Measurements from ENCODE around the gene TRDN. TPM values are rescaled to one million over a fixed set of nuclear protein-coding genes. Genes with fewer than 3 reads are reported as not detected.

TRDN gene, protein sequence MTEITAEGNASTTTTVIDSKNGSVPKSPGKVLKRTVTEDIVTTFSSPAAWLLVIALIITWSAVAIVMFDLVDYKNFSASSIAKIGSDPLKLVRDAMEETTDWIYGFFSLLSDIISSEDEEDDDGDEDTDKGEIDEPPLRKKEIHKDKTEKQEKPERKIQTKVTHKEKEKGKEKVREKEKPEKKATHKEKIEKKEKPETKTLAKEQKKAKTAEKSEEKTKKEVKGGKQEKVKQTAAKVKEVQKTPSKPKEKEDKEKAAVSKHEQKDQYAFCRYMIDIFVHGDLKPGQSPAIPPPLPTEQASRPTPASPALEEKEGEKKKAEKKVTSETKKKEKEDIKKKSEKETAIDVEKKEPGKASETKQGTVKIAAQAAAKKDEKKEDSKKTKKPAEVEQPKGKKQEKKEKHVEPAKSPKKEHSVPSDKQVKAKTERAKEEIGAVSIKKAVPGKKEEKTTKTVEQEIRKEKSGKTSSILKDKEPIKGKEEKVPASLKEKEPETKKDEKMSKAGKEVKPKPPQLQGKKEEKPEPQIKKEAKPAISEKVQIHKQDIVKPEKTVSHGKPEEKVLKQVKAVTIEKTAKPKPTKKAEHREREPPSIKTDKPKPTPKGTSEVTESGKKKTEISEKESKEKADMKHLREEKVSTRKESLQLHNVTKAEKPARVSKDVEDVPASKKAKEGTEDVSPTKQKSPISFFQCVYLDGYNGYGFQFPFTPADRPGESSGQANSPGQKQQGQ
- total RNA-seq: not detected
- polyA plus RNA-seq: under 1 TPM; 0.03 to 0.20 (median 0.10) TPM
- long read RNA-seq, donor 1: 0 reads
- long read RNA-seq, donor 2: 0 reads

DNA sequence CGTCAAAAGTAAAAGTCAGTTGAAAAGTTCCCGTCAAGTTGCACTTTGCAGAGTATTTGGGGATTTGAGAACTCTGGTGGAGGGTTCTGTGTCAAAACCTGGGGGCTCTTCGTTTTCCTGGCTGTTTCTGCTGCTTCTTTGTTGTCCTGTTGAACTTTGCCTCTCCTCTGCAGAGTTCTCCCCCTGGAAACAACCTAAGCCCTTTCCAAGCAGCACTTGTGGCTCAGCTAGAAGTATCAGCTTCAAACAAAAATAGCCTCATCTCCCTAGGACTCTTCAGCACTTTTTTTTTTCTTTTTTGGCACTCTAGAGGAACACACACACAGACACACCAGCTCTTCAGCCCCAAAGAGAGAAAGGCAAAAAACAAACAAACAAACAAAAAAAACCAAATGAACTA is at the start of gene TRDN:
TSS of gene TRDN (minus strand) at position 169 of the 400 bp plus-strand sequence. CDS start 175 bp downstream, outside the sequence.
- TF ChIP-seq, protein P1, sequence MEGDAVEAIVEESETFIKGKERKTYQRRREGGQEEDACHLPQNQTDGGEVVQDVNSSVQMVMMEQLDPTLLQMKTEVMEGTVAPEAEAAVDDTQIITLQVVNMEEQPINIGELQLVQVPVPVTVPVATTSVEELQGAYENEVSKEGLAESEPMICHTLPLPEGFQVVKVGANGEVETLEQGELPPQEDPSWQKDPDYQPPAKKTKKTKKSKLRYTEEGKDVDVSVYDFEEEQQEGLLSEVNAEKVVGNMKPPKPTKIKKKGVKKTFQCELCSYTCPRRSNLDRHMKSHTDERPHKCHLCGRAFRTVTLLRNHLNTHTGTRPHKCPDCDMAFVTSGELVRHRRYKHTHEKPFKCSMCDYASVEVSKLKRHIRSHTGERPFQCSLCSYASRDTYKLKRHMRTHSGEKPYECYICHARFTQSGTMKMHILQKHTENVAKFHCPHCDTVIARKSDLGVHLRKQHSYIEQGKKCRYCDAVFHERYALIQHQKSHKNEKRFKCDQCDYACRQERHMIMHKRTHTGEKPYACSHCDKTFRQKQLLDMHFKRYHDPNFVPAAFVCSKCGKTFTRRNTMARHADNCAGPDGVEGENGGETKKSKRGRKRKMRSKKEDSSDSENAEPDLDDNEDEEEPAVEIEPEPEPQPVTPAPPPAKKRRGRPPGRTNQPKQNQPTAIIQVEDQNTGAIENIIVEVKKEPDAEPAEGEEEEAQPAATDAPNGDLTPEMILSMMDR (IDR thresholded peaks at IDR 0.05 in 8 of 11, conservative IDR thresholded peaks at IDR 0.05 in 3 of 11): no peak
- TF ChIP-seq POLR2A (IDR thresholded peaks at IDR 0.05) (no peak), POLR2AphosphoS5 (IDR thresholded peaks at IDR 0.05) (no peak)
- no peak for DNase-seq
- intact Hi-C loops (cut with DNase I; ENCODE audit: low total_unique reads): no loop called here
- Histone ChIP-seq H3K27me3 (replicated peaks in 1 of 7) (no peaks in the 10 kb centered on the region), H3K9me3 (no peaks in the 10 kb centered on the region), H3K27ac (no peak within 1 kb of the TSS), H3K4me1 (no peaks in the 10 kb centered on the region), H3K36me3 (no peaks in the 10 kb centered on the region), H3K4me3 (no peak within 1 kb of the TSS)
- WGBS, 5 donors: 55 to 71% (median 67%) methylated on average over 3 of the region's 3 CpGs

DNA sequence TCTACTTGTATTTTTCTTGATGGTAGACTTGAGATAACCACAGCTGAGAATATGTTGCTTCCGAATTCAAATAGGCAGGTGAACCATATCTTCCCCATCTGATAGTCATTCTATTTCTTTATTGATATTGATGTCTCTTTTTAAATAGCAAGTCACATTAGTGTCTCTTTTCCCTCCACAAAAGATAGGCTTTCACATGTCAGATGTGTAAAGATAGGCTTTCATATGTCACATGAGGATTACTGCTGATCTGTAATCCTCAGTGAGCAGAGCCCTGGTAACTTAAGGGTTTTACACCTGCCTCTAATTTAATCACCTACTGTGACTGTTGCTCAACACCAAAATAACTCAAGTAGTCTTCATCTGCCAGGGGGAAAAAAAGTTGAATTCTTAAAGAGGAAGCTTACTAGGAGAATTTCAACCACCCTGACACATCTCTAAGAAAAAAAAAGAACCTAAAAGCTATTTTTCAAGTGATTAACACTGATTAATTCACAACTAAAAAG is 45.3 kb upstream of the TRDN start:
- intact Hi-C loops (cut with DNase I; ENCODE audit: low total_unique reads): no loop called here
- TF ChIP-seq, protein P1 (IDR thresholded peaks at IDR 0.05 in 8 of 11, conservative IDR thresholded peaks at IDR 0.05 in 3 of 11): no peak
- TF ChIP-seq POLR2AphosphoS5 (IDR thresholded peaks at IDR 0.05) (no peak), POLR2A (IDR thresholded peaks at IDR 0.05) (no peak)
- WGBS, 5 donors: 67 to 84% (median 81%) methylated on average over 1 of the region's 1 CpG

DNA sequence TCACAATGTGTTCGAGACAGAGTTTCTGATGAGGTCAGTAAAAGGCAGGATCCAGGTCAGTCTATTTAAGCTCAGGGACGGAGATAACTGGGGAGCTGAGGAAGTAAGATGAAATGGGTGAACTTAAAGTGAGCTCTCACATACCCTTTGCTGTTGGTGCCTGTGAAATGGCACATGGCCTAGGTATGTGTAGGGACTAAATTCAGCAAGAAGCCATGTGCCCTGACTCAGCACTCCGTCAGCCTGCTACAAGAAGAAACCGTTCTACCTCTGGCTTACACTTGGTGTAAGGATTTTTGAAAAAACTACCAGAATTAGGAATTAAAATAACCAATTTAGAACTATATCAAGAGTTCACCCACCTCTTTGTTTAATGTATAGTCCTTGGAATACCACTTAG is 41.1 kb upstream of the TRDN start:
- TF ChIP-seq POLR2A (IDR thresholded peaks at IDR 0.05) (no peak), POLR2AphosphoS5 (IDR thresholded peaks at IDR 0.05) (no peak)
- TF ChIP-seq, protein P1 (IDR thresholded peaks at IDR 0.05 in 8 of 11, conservative IDR thresholded peaks at IDR 0.05 in 3 of 11): no peak
- intact Hi-C loops (cut with DNase I; ENCODE audit: low total_unique reads): no loop called here
- no peaks in the 10 kb centered on the region for H3K4me1 ChIP-seq
- H3K27ac ChIP-seq: no peak overlapping the region
- no peak overlapping the region for H3K4me3 ChIP-seq
- H3K27me3 ChIP-seq (replicated peaks in 1 of 7): no peaks in the 10 kb centered on the region
- peaks cover 0 to 24% (median 4%) of the 10 kb centered on the region in 8 donors for H3K9me3 ChIP-seq
- H3K36me3 ChIP-seq: no peaks in the 10 kb centered on the region
- no peak for DNase-seq
- WGBS, 5 donors: 74 to 82% (median 80%) methylated on average over 4 of the region's 4 CpGs

More for the DNA sequence above, 45.3 kb upstream of the TRDN start:
- Histone ChIP-seq H3K27ac (no peak overlapping the region), H3K27me3 (replicated peaks in 1 of 7) (no peaks in the 10 kb centered on the region), H3K4me3 (no peak overlapping the region), H3K4me1 (no peaks in the 10 kb centered on the region), H3K9me3 (no peaks in the 10 kb centered on the region), H3K36me3 (no peaks in the 10 kb centered on the region)
- no peak for DNase-seq

DNA sequence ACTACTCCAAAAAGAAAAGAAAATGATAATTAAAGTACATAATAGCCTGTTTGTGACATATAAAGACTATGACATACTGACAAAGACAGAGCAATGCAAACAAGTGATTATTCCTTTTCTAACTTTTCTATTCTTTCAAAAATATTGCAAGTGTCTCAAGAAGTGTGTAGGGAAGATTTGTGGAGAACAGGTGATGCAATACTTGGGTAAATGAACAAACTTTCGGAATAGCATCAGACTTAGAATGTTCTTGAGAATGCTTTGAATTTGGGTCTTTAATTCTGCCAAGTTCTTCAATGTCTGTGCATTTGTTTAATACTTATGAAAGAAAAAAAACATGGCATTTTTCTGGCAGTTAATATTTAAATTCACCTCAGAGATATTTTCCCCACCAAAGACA is 40.0 kb upstream of the TRDN start:
- TF ChIP-seq POLR2A (IDR thresholded peaks at IDR 0.05) (no peak), POLR2AphosphoS5 (IDR thresholded peaks at IDR 0.05) (no peak)
- TF ChIP-seq, protein P1 (IDR thresholded peaks at IDR 0.05 in 8 of 11, conservative IDR thresholded peaks at IDR 0.05 in 3 of 11): no peak
- Histone ChIP-seq H3K4me1 (no peaks in the 10 kb centered on the region), H3K4me3 (no peak overlapping the region), H3K27me3 (replicated peaks in 1 of 7) (no peaks in the 10 kb centered on the region), H3K36me3 (no peaks in the 10 kb centered on the region), H3K27ac (no peak overlapping the region), H3K9me3 (peaks cover 0 to 24% (median 4%) of the 10 kb centered on the region in 8 donors)
- no peak for DNase-seq
- intact Hi-C loops (cut with DNase I; ENCODE audit: low total_unique reads): no loop called here
- 85 to 97% (median 90%) methylated on average over 1 of the region's 1 CpG for WGBS, 5 donors
